GM21528 (cell line): ENCODE measurements around the gene DHX40.
A peak's percentile ranks its signal among the peaks of the same experiment; 100 is the strongest.
"Not testable (repeated sequence)": the region's sequence is repeated elsewhere in the genome, so short reads cannot be mapped to it uniquely, and the experiment has no call there.

Source experiments
- ATAC-seq: cut with Tn5 transposase; IDR thresholded peaks from one replicate; pipeline ENCODE4 v1.9.1; 2021; ENCODE audit warnings: mild to moderate bottlenecking, moderate library complexity; ENCODE audit not compliant: unreplicated experiment, low FRiP score

Gene DHX40

GRCh38 chr17:59565171-59565958 is at the start of gene DHX40:
Gene DHX40, plus strand, starts transcription at chr17:59565610. Its CDS starts 62 bp downstream, at chr17:59565672.
- ATAC-seq, result peak; percentile 74

- ATAC-seq, result no peak
Observed at GRCh38 chr17:59516451-59516850, 49.0 kb upstream of the DHX40 start.

- ATAC-seq, result no peak
Observed at GRCh38 chr17:59519132-59519531, 46.3 kb upstream of the DHX40 start.

GRCh38 chr17:59520251-59520650 is 45.2 kb upstream of the DHX40 start:
- no peak for ATAC-seq

- no peak for ATAC-seq
Observed at GRCh38 chr17:59521465-59522126, 43.8 kb upstream of the DHX40 start.

GRCh38 chr17:59524930-59525329 is 40.5 kb upstream of the DHX40 start:
- not testable (repeated sequence) for ATAC-seq

GRCh38 chr17:59525668-59526067 is 39.7 kb upstream of the DHX40 start:
- ATAC-seq, result no peak

GRCh38 chr17:59526451-59526850 is 39.0 kb upstream of the DHX40 start:
- no peak for ATAC-seq

- no peak for ATAC-seq
Observed at GRCh38 chr17:59527325-59527917, 38.0 kb upstream of the DHX40 start.

GRCh38 chr17:59527931-59528330 is 37.5 kb upstream of the DHX40 start:
- no peak for ATAC-seq

- ATAC-seq, result no peak
Observed at GRCh38 chr17:59530531-59530930, 34.9 kb upstream of the DHX40 start.

- ATAC-seq, result no peak
Observed at GRCh38 chr17:59533694-59534093, 31.7 kb upstream of the DHX40 start.

- no peak for ATAC-seq
Observed at GRCh38 chr17:59534583-59534982, 30.8 kb upstream of the DHX40 start.

- ATAC-seq, result no peak
Observed at GRCh38 chr17:59538195-59538909, 27.1 kb upstream of the DHX40 start.

GRCh38 chr17:59542960-59543635 is 22.3 kb upstream of the DHX40 start:
- ATAC-seq, result no peak

GRCh38 chr17:59545942-59546341 is 19.5 kb upstream of the DHX40 start:
- no peak for ATAC-seq

GRCh38 chr17:59547131-59547915 is 18.1 kb upstream of the DHX40 start:
- ATAC-seq, result no peak

- not testable (repeated sequence) for ATAC-seq
Observed at GRCh38 chr17:59548985-59549384, 16.4 kb upstream of the DHX40 start.

- ATAC-seq, result no peak
Observed at GRCh38 chr17:59550703-59551102, 14.7 kb upstream of the DHX40 start.

GRCh38 chr17:59558039-59558438 is 7.4 kb upstream of the DHX40 start:
- ATAC-seq, result no peak
